H1 (cell line): Measurements from ENCODE around the gene TAF1B. TPM values are rescaled to one million over a fixed set of nuclear protein-coding genes. Genes with fewer than 3 reads are reported as not detected.

ENCODE experiments used
- CTCF ChIA-PET: fragments of 300-600 bp; sonication (Branson Sonifier 250); formaldehyde crosslinking; loops from one replicate; lab custom pipeline; 2021; ENCODE audit not compliant: partially characterized antibody; lab: Charles Lee
- POLR2A ChIA-PET: fragments of 300-600 bp; sonication (Branson Sonifier 250); formaldehyde crosslinking; loops from one replicate; lab custom pipeline; 2021; ENCODE audit warnings: inconsistent platforms; ENCODE audit not compliant: partially characterized antibody; lab: Charles Lee
- DNase-seq, 2 experiments: peaks; one replicate each; pipeline versions ENCODE4 v3.0.0 to v3.0.0-alpha.2; 2010 to 2022; ENCODE audit warnings: low spot score in 2 of 2, low read depth in 1 of 2, mixed read lengths in 1 of 2
- FAIRE-seq: peaks from 2 replicates; lab custom pipeline; 2011; peaks lifted over from hg19 to GRCh38; lab: Jason Lieb, UNC
- H2AFZ ChIP-seq: 2 replicates; pipeline ENCODE4 v1.8.1; 2012; ENCODE audit warnings: low read length, inconsistent platforms
- H2AK5ac ChIP-seq: 2 replicates; pipeline ENCODE4 v1.6.1; 2013; ENCODE audit warnings: low read depth, low read length
- H2BK120ac ChIP-seq: replicated peaks from 2 replicates; pipeline ENCODE3; 2013; ENCODE audit warnings: low read depth, low read length, inconsistent platforms
- H2BK12ac ChIP-seq: 2 replicates; pipeline ENCODE4 v1.6.1; 2013; ENCODE audit warnings: low read depth, low read length
- H2BK15ac ChIP-seq: 2 replicates; pipeline ENCODE4 v1.6.1; 2013; ENCODE audit warnings: low read length
- H2BK20ac ChIP-seq: 2 replicates; pipeline ENCODE4 v1.6.1; 2013; ENCODE audit warnings: low read length
- H2BK5ac ChIP-seq: 2 replicates; pipeline ENCODE4 v1.6.1; 2013; ENCODE audit warnings: low read depth, low read length
- H3K14ac ChIP-seq: 2 replicates; pipeline ENCODE4 v1.6.1; 2013; ENCODE audit warnings: inconsistent platforms; ENCODE audit not compliant: insufficient read length
- H3K18ac ChIP-seq: 2 replicates; pipeline ENCODE4 v1.6.1; 2013; ENCODE audit warnings: low read length; ENCODE audit errors: extremely low read depth
- H3K23ac ChIP-seq: 2 replicates; pipeline ENCODE4 v1.6.1; 2013; ENCODE audit warnings: inconsistent platforms; ENCODE audit not compliant: insufficient read length
- H3K23me2 ChIP-seq: 2 replicates; pipeline ENCODE4 v1.6.1; 2013; ENCODE audit warnings: low read depth, low read length
- H3K27ac ChIP-seq: 2 replicates; pipeline ENCODE4 v1.6.1; 2011; ENCODE audit warnings: low read depth, low read length, inconsistent platforms
- H3K27me3 ChIP-seq, 4 experiments: replicated peaks in 1 of 4; 1 replicate in 1 of 4; 2 replicates in 3 of 4; pipeline versions ENCODE4 v1.6.1 to v1.8.1; 2011 to 2013; ENCODE audit warnings: low read length in 3 of 4, mild to moderate bottlenecking in 3 of 4, inconsistent platforms in 2 of 4, mixed read lengths in 2 of 4, moderate library complexity in 1 of 4; ENCODE audit not compliant: control insufficient read depth in 3 of 4, insufficient read depth in 3 of 4; ENCODE audit errors: extremely low read depth in 1 of 4
- H3K36me3 ChIP-seq, 4 experiments: 2 replicates each; pipeline versions ENCODE4 v1.6.1 to v1.8.1; 2011 to 2013; ENCODE audit warnings: mild to moderate bottlenecking in 4 of 4, low read length in 3 of 4, moderate library complexity in 2 of 4, control low read depth in 1 of 4, inconsistent platforms in 1 of 4; ENCODE audit not compliant: insufficient read depth in 4 of 4, control insufficient read depth in 2 of 4
- H3K4ac ChIP-seq: replicated peaks from 2 replicates; pipeline ENCODE3; 2013; ENCODE audit warnings: low read length, low read depth, mixed read lengths, inconsistent platforms; ENCODE audit not compliant: insufficient read length
- H3K4me1 ChIP-seq, 4 experiments: replicated peaks in 1 of 4; 1 replicate in 1 of 4; 2 replicates in 3 of 4; pipeline versions ENCODE4 v1.6.1 to v1.8.1; 2011 to 2013; ENCODE audit warnings: low read length in 3 of 4, inconsistent platforms in 2 of 4, mixed read lengths in 1 of 4; ENCODE audit not compliant: insufficient read depth in 4 of 4, control insufficient read depth in 3 of 4
- H3K4me2 ChIP-seq, 2 experiments: 2 replicates each; pipeline versions ENCODE4 v1.6.1 to v1.8.1; 2011 to 2013; ENCODE audit warnings: low read depth in 2 of 2, low read length in 2 of 2, control low read depth in 1 of 2, inconsistent platforms in 1 of 2, mild to moderate bottlenecking in 1 of 2; ENCODE audit not compliant: insufficient read depth in 1 of 2
- H3K4me3 ChIP-seq, 4 experiments: fragments of 200-600, 300-600 bp in 1 of 4; sonication (generic), shearing (Covaris generic), sonication (Bioruptor Twin) in 1 of 4; 2 replicates each; pipeline versions ENCODE4 v1.5.1 to v1.8.1; 2011 to 2016; ENCODE audit warnings: low read length in 4 of 4, low read depth in 3 of 4, control low read depth in 2 of 4, inconsistent platforms in 2 of 4, mild to moderate bottlenecking in 2 of 4, mixed read lengths in 1 of 4, moderate library complexity in 1 of 4; ENCODE audit not compliant: insufficient read depth in 2 of 4; ENCODE audit errors: extremely low read depth in 1 of 4
- H3K56ac ChIP-seq: replicated peaks from 2 replicates; pipeline ENCODE3; 2013; ENCODE audit warnings: low read depth, mild to moderate bottlenecking, mixed read lengths, low read length, inconsistent platforms; ENCODE audit not compliant: insufficient read length
- H3K79me1 ChIP-seq: 2 replicates; pipeline ENCODE4 v1.6.1; 2013; ENCODE audit warnings: low read depth, low read length, control low read depth
- H3K79me2 ChIP-seq, 2 experiments: 2 replicates each; pipeline versions ENCODE4 v1.6.1 to v1.8.1; 2012 to 2013; ENCODE audit warnings: low read length in 2 of 2, mild to moderate bottlenecking in 2 of 2, inconsistent platforms in 1 of 2; ENCODE audit not compliant: insufficient read depth in 2 of 2, control insufficient read depth in 1 of 2
- H3K9ac ChIP-seq, 4 experiments: replicated peaks in 1 of 4; 1 replicate in 1 of 4; 2 replicates in 3 of 4; pipeline versions ENCODE4 v1.6.1 to v1.8.1; 2011 to 2013; ENCODE audit warnings: low read depth in 3 of 4, low read length in 3 of 4, control low read depth in 2 of 4, mild to moderate bottlenecking in 2 of 4, moderate library complexity in 2 of 4, inconsistent platforms in 1 of 4; ENCODE audit errors: extremely low read depth in 1 of 4
- H3K9me3 ChIP-seq, 2 experiments: 2 replicates each; pipeline versions ENCODE4 v1.6.1 to v1.8.1; 2012 to 2013; ENCODE audit warnings: mild to moderate bottlenecking in 2 of 2, moderate library complexity in 2 of 2, control low read depth in 1 of 2, inconsistent platforms in 1 of 2, low read depth in 1 of 2, low read length in 1 of 2, mixed read lengths in 1 of 2; ENCODE audit not compliant: insufficient read depth in 2 of 2
- H4K20me1 ChIP-seq, 2 experiments: replicated peaks in 1 of 2; 2 replicates each; pipeline versions ENCODE3 to v1.8.1; 2011 to 2013; ENCODE audit warnings: inconsistent platforms in 2 of 2, low read length in 2 of 2, mild to moderate bottlenecking in 1 of 2; ENCODE audit not compliant: insufficient read depth in 2 of 2, control insufficient read depth in 1 of 2
- H4K5ac ChIP-seq: 2 replicates; pipeline ENCODE4 v1.6.1; 2013; ENCODE audit warnings: low read length, low read depth, mixed read lengths, inconsistent platforms; ENCODE audit not compliant: insufficient read length
- H4K8ac ChIP-seq: 2 replicates; pipeline ENCODE4 v1.8.0; 2013; ENCODE audit warnings: mild to moderate bottlenecking, moderate library complexity, low read length, inconsistent platforms; ENCODE audit not compliant: insufficient read depth; ENCODE audit errors: extremely low read depth
- H4K91ac ChIP-seq: replicated peaks from 2 replicates; pipeline ENCODE3; 2013; ENCODE audit warnings: low read length, mixed read lengths, inconsistent platforms; ENCODE audit not compliant: insufficient read length
- CBX5 ChIP-seq: fragments of 300-800, 300-1000 bp; sonication (generic); IDR thresholded peaks from 2 replicates; pipeline ENCODE4 v1.7.1; 2016; ENCODE audit warnings: antibody characterized with exemption, low read length, low read depth
- CTCF ChIP-seq, 3 experiments: IDR thresholded peaks; 1 replicate in 2 of 3; 2 replicates in 1 of 3; pipeline versions ENCODE4 v1.5.1 to v1.6.1; 2011; ENCODE audit warnings: low read length in 3 of 3, mild to moderate bottlenecking in 3 of 3, inconsistent platforms in 2 of 3, low read depth in 1 of 3, moderate library complexity in 1 of 3; ENCODE audit not compliant: insufficient read depth in 1 of 3; ENCODE audit errors: control extremely low read depth in 1 of 3
- HDAC6 ChIP-seq: IDR thresholded peaks from one replicate; pipeline ENCODE4 v1.7.1; 2012; ENCODE audit warnings: low read depth, mild to moderate bottlenecking, inconsistent platforms, low read length, moderate library complexity
- NRF1 ChIP-seq: IDR thresholded peaks from 2 replicates; pipeline ENCODE4 v1.6.1; 2011; ENCODE audit warnings: mild to moderate bottlenecking, low read depth, low read length, improper control_type of control experiment
- POLR2AphosphoS5 ChIP-seq: IDR thresholded peaks from 2 replicates; pipeline ENCODE4 v1.6.1; 2011; ENCODE audit warnings: low read depth, low read length
- RBBP5 ChIP-seq: IDR thresholded peaks from 2 replicates; pipeline ENCODE4 v1.7.1; 2012; ENCODE audit warnings: low read depth, mild to moderate bottlenecking, inconsistent platforms, low read length, moderate library complexity, borderline replicate concordance
- SP1 ChIP-seq: IDR thresholded peaks from 2 replicates; pipeline ENCODE4 v1.6.1; 2011; ENCODE audit warnings: low read depth, low read length
- TAF1 ChIP-seq: IDR thresholded peaks from 2 replicates; pipeline ENCODE4 v1.6.1; 2011; ENCODE audit warnings: mild to moderate bottlenecking, low read depth, low read length
- TAF7 ChIP-seq: optimal IDR thresholded peaks from 2 replicates; pipeline ENCODE3; 2011; ENCODE audit warnings: low read depth, mild to moderate bottlenecking, inconsistent platforms, low read length, moderate library complexity, borderline replicate concordance
- YY1 ChIP-seq: IDR thresholded peaks from 2 replicates; pipeline ENCODE4 v1.6.1; 2011; ENCODE audit warnings: low read depth, mild to moderate bottlenecking, low read length
- WGBS, 2 experiments: shearing (Covaris generic) in 1 of 2; methylation state at CpG; one replicate each; pipeline versions ENCODE4 v1.1.6 to v1.1.7; 2013 to 2015; ENCODE audit warnings: low lambda C conversion rate in 2 of 2, mixed read lengths in 2 of 2, inconsistent platforms in 1 of 2, low coverage in 1 of 2, missing lambda C conversion rate in 1 of 2; ENCODE audit not compliant: insufficient replicate concordance in 2 of 2, insufficient coverage in 1 of 2, insufficient read length in 1 of 2; ENCODE audit errors: extremely low coverage in 1 of 2, missing lambda C conversion rate in 1 of 2; 5-methylcytosine and 5-hydroxymethylcytosine counted together
- polyA plus RNA-seq, 7 experiments: library from polyadenylated mRNA; depleted of rRNA in 3 of 7; stranded (reverse) in 5 of 7; unstranded in 2 of 7; fragments of >200 nt in 5 of 7; fragments of 200-250 nt in 2 of 7; gene quantifications; 1 replicate in 5 of 7; 2 replicates in 1 of 7; 4 replicates in 1 of 7; pipeline versions ENCODE4 v1.2.1 to v1.2.3, GENCODE V29; 2011 to 2013; ENCODE audit warnings: missing spikeins in 2 of 7, mixed read lengths in 2 of 7
- total RNA-seq: library from RNA; stranded (reverse); fragmentation: NEBNext Ultra II Directional; extraction: Animal tissue kit (Norgen Biotek cat#: 25700); gene quantifications from 2 replicates; pipeline ENCODE4 v1.2.1, GENCODE V29; 2021
- TF ChIP-seq, protein P1 (sequence below): IDR thresholded peaks from 2 replicates; pipeline ENCODE4 v1.6.1; 2012; ENCODE audit warnings: inconsistent platforms

Gene TAF1B
- total and polyA plus RNA-seq, 2 of the 8 experiments (the other 6 are each of a cell fraction or from before 2014, with no cell fraction given) = 6.6 to 25.2 TPM

DNA sequence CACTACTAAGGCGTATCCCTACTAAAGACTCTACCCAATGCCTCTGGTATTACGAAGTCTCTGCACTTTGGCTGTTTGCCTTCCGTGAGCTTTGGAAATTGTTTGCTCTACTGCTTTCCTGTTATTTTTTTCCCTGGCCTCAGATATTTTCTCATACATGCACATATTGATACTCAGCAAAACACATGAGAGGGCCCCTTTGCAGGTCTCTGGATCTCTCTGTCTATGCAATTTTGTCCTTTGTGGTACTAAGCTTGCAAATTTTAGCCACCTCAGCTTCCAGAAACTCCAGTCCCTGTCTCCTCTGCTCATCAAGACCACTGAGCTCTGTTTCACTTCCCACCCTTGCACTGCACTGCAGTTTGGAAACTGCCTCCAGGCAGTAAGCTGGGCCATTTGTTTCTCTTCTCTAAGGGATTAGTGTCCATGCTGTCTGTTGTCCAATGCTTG, 46.6 kb downstream of the TAF1B start:
- no peak overlapping the region for H4K91ac ChIP-seq
- no peaks in the 10 kb centered on the region for H3K27me3 ChIP-seq
- peaks cover 0 to 7% (median 1%) of the 10 kb centered on the region in 4 experiments; a peak in 2 of 8 replicates for H3K36me3 ChIP-seq
- H3K4me1 ChIP-seq = no peaks in the 10 kb centered on the region
- H3K4me2 ChIP-seq = no peak overlapping the region
- H3K4me3 ChIP-seq = no peak overlapping the region
- FAIRE-seq = no peak
- no peak overlapping the region for H2BK5ac ChIP-seq
- peaks cover 0 to 3% of the 10 kb centered on the region in 2 experiments; a peak in 2 of 4 replicates for H3K9me3 ChIP-seq
- H3K9ac ChIP-seq = no peak overlapping the region
- H3K18ac ChIP-seq = no peak overlapping the region
- H3K23me2 ChIP-seq = no peaks in the 10 kb centered on the region
- H2BK20ac ChIP-seq = no peak overlapping the region
- ChIA-PET POLR2A (no interaction called here), CTCF (interaction anchor here (0.9 to 1.4 kb wide), 2 partner anchors 77 to 95 kb away, joined by 3 to 6 read pairs; no protein-coding TSS in a partner anchor)
- no peak overlapping the region for H2AK5ac ChIP-seq
- H3K4ac ChIP-seq = no peak overlapping the region
- H3K79me2 ChIP-seq = no peaks in the 10 kb centered on the region
- no peak overlapping the region for H2AFZ ChIP-seq
- H2BK12ac ChIP-seq = no peak overlapping the region
- H3K14ac ChIP-seq = no peak overlapping the region
- H3K56ac ChIP-seq = no peak overlapping the region
- 28% methylated on average over 3 of the region's 3 CpGs; no CpG with 5 or more reads in 1 of the 2 experiments for WGBS, 2 experiments
- no peak overlapping the region for H3K23ac ChIP-seq
- H2BK15ac ChIP-seq = no peak overlapping the region
- H4K5ac ChIP-seq = no peak overlapping the region
- no peak overlapping the region for H3K27ac ChIP-seq
- H4K8ac ChIP-seq = no peak overlapping the region
- H4K20me1 ChIP-seq = no peaks in the 10 kb centered on the region
- no peak for DNase-seq
- H2BK120ac ChIP-seq = no peak overlapping the region
- H3K79me1 ChIP-seq = no peaks in the 10 kb centered on the region
- TF ChIP-seq TAF7 (no peak), POLR2AphosphoS5 (no peak), SP1 (no peak), CBX5 (no peak), HDAC6 (no peak), NRF1 (no peak), TAF1 (no peak), CTCF (IDR thresholded peaks at IDR 0.05; ENCODE audit: control extremely low read depth in 1 of 3, insufficient read depth in 1 of 3, low read depth in 1 of 3, low read length in 3 of 3) (no peak), YY1 (no peak), RBBP5 (no peak)
- TF ChIP-seq, protein P1, sequence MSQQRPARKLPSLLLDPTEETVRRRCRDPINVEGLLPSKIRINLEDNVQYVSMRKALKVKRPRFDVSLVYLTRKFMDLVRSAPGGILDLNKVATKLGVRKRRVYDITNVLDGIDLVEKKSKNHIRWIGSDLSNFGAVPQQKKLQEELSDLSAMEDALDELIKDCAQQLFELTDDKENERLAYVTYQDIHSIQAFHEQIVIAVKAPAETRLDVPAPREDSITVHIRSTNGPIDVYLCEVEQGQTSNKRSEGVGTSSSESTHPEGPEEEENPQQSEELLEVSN = no peak
